Left kidney (tissue), 2 donors: ENCODE measurements around the gene BCL2A1. TPM values are rescaled to one million over a fixed set of nuclear protein-coding genes. Genes with fewer than 3 reads are reported as not detected.
"Not testable (repeated sequence)": the region's sequence is repeated elsewhere in the genome, so short reads cannot be mapped to it uniquely, and the experiment has no call there.

Experiments used
- DNase-seq: peaks from one replicate; pipeline ENCODE4 v3.0.0-alpha.2; 2013
- polyA plus RNA-seq: library from polyadenylated mRNA; unstranded; fragments of 120-200 nt; gene quantifications from one replicate; pipeline ENCODE4 v1.2.1, GENCODE V29; 2013; ENCODE audit not compliant: insufficient read length

BCL2A1 gene
- polyA plus RNA-seq, 1 donor: not detected

- no peak for DNase-seq
Observed at GRCh38 chr15:79957741-79958140, 13.3 kb downstream of the BCL2A1 start.

- DNase-seq: no peak
Observed at GRCh38 chr15:79956354-79956939, 14.5 kb downstream of the BCL2A1 start.

GRCh38 chr15:79954661-79955060 is 16.3 kb downstream of the BCL2A1 start:
- no peak for DNase-seq

GRCh38 chr15:79953951-79954444 is 17.0 kb downstream of the BCL2A1 start:
- DNase-seq: no peak

GRCh38 chr15:79952329-79952728 is 18.7 kb downstream of the BCL2A1 start:
- DNase-seq: no peak

GRCh38 chr15:79950247-79950646 is 20.7 kb downstream of the BCL2A1 start:
- DNase-seq: no peak

- no peak for DNase-seq
Observed at GRCh38 chr15:79948761-79949160, 22.2 kb downstream of the BCL2A1 start.

GRCh38 chr15:79948095-79948695 is 22.8 kb downstream of the BCL2A1 start:
- no peak for DNase-seq

- DNase-seq: no peak
Observed at GRCh38 chr15:79947009-79947408, 24.0 kb downstream of the BCL2A1 start.

- DNase-seq: no peak
Observed at GRCh38 chr15:79944622-79945021, 26.4 kb downstream of the BCL2A1 start.

- DNase-seq: no peak
Observed at GRCh38 chr15:79943820-79944219, 27.2 kb downstream of the BCL2A1 start.

- DNase-seq: no peak
Observed at GRCh38 chr15:79942741-79943481, 28.1 kb downstream of the BCL2A1 start.

- no peak for DNase-seq
Observed at GRCh38 chr15:79939399-79939798, 31.6 kb downstream of the BCL2A1 start.

GRCh38 chr15:79938143-79938542 is 32.9 kb downstream of the BCL2A1 start:
- DNase-seq: no peak

- DNase-seq: not testable (repeated sequence)
Observed at GRCh38 chr15:79935556-79936201, 35.3 kb downstream of the BCL2A1 start.

- no peak for DNase-seq
Observed at GRCh38 chr15:79933231-79933630, 37.8 kb downstream of the BCL2A1 start.

GRCh38 chr15:79932447-79932846 is 38.5 kb downstream of the BCL2A1 start:
- DNase-seq: no peak

- no peak for DNase-seq
Observed at GRCh38 chr15:79930516-79930915, 40.5 kb downstream of the BCL2A1 start.

GRCh38 chr15:79929412-79929811 is 41.6 kb downstream of the BCL2A1 start:
- no peak for DNase-seq

- DNase-seq: not testable (repeated sequence)
Observed at GRCh38 chr15:79926116-79926515, 44.9 kb downstream of the BCL2A1 start.

GRCh38 chr15:79924379-79924778 is 46.6 kb downstream of the BCL2A1 start:
- no peak for DNase-seq

GRCh38 chr15:79923515-79924169 is 47.4 kb downstream of the BCL2A1 start:
- peak; percentile 94 for DNase-seq
